AG20443 (cell line): ENCODE measurements around the gene GP1BA.
A peak's percentile ranks its signal among the peaks of the same experiment; 100 is the strongest.

Experiments
- DNase-seq: peaks from one replicate; pipeline ENCODE4 v3.0.0; 2012; ENCODE audit warnings: low spot score, mixed read lengths

GP1BA gene

GRCh38 chr17:4973256-4974114, 41.4 kb downstream of the GP1BA start:
- DNase-seq = no peak

GRCh38 chr17:4974115-4974670, 42.1 kb downstream of the GP1BA start:
- no peak for DNase-seq

DNA sequence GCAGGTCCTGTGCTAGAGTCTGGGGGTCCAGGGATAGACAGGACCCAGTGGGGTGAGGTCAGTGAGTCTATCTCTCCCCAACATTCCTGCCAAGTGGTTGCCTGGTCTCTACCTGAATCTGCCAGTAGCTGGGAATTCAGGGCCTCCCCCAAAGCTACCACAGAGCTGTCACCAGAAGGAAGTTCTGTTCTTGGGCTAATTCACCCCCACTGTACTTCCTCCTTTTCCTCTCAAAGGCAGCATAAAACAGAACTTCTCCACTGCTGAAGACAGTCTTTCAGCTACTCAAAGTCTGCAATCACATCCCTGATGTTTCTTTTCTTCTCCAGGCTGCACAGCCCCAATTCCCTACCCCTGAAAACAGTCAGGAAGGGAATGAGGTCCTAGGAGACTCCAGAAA, 46.6 kb downstream of the GP1BA start:
- DNase-seq = no peak

DNA sequence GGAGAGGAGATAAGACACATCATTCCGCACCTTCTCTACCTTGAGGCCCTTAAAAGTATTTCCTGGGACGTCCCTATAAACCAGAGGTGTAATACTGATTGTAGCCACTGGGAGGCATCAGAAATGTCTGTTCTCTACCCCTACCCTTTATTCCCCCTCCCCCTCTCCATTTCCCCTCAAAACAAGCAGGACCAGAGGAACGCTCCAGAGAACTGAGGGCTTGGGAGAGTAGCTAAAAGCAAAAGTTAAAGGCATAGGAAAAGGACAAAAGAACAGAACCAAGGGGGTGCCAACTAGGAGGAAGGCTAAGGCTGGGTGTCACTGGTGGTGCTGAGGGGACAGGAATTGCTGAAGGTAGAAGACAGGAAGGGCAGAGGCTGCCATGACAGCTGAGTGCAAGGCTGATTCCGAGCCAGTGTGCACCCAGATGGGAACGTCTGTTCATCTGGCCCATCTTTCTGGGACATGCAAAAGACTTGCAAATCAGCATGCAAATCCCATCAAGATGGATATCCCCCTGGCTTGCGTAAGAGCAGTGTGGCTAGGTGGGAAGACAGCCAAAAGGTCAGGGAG, 48.7 kb downstream of the GP1BA start:
- DNase-seq = peak; percentile 57

- no peak for DNase-seq
These were observed 50.2 kb downstream of the GP1BA start for GRCh38 chr17:4982305-4982704.
